Spinal cord (tissue), 10 donors: ENCODE measurements around the gene C17orf113. TPM values are rescaled to one million over a fixed set of nuclear protein-coding genes. Genes with fewer than 3 reads are reported as not detected.

Source experiments
- DNase-seq, 6 donors: peaks; one replicate each; pipeline versions ENCODE4 v3.0.0 to v3.0.0-alpha.2; 2013 to 2015; ENCODE audit warnings: low spot score in 6 of 6, low read depth in 4 of 6
- H3K27ac ChIP-seq: one replicate; pipeline ENCODE4 v1.5.1; 2013; ENCODE audit warnings: low read depth, low read length, control low read depth
- H3K27me3 ChIP-seq: one replicate; pipeline ENCODE4 v1.6.1; 2013; ENCODE audit warnings: low read length; ENCODE audit not compliant: control insufficient read depth, insufficient read depth
- H3K36me3 ChIP-seq: one replicate; pipeline ENCODE4 v1.6.1; 2013; ENCODE audit warnings: low read length; ENCODE audit not compliant: control insufficient read depth, insufficient read depth
- H3K4me1 ChIP-seq: one replicate; pipeline ENCODE4 v1.6.1; 2013; ENCODE audit warnings: low read length; ENCODE audit not compliant: control insufficient read depth, insufficient read depth
- H3K4me3 ChIP-seq: one replicate; pipeline ENCODE4 v1.5.1; 2013; ENCODE audit warnings: low read depth, low read length, control low read depth
- H3K9me3 ChIP-seq: one replicate; pipeline ENCODE4 v1.6.1; 2013; ENCODE audit warnings: low read length; ENCODE audit not compliant: control insufficient read depth, insufficient read depth
- WGBS: methylation state at CpG from one replicate; pipeline ENCODE4 v1.1.5; 2013; ENCODE audit warnings: missing lambda C conversion rate; ENCODE audit not compliant: insufficient coverage; 5-methylcytosine and 5-hydroxymethylcytosine counted together
- long read RNA-seq, 4 donors: transcript quantifications; one replicate each; lab custom pipeline, GENCODE V29; 2026
- polyA plus RNA-seq, 2 donors: library from polyadenylated mRNA; unstranded; fragments of 120-200 nt; gene quantifications; one replicate each; pipeline ENCODE4 v1.2.1, GENCODE V29; 2013; ENCODE audit not compliant: insufficient read length in 2 of 2
- total RNA-seq, 2 donors: library from RNA; depleted of rRNA in 1 of 2; stranded (reverse); fragments of 120-200 nt in 1 of 2; fragments of >200 nt in 1 of 2; gene quantifications; one replicate each; pipeline versions ENCODE4 v1.2.3 to v1.2.4, GENCODE V29; 2013 to 2014
- donor health status: healthy.

C17orf113 gene
- 1 to 10 TPM; 3.0 to 3.1 TPM for total RNA-seq
- polyA plus RNA-seq, result 1 to 10 TPM; 3.4 to 4.5 TPM
- long read RNA-seq, donor 1, partial matches to known transcripts, result 0 of 1 reads
- long read RNA-seq, donor 1, other reads (novel, unspliced or antisense), result 0 of 1 reads
- long read RNA-seq, donor 2, partial matches to known transcripts, result 0 of 1 reads
- long read RNA-seq, donor 2, other reads (novel, unspliced or antisense), result 0 of 1 reads
- long read RNA-seq, donor 3, result 0 reads
- long read RNA-seq, donor 4, partial matches to known transcripts, result 0 of 1 reads
- long read RNA-seq, donor 4, other reads (novel, unspliced or antisense), result 0 of 1 reads

DNA sequence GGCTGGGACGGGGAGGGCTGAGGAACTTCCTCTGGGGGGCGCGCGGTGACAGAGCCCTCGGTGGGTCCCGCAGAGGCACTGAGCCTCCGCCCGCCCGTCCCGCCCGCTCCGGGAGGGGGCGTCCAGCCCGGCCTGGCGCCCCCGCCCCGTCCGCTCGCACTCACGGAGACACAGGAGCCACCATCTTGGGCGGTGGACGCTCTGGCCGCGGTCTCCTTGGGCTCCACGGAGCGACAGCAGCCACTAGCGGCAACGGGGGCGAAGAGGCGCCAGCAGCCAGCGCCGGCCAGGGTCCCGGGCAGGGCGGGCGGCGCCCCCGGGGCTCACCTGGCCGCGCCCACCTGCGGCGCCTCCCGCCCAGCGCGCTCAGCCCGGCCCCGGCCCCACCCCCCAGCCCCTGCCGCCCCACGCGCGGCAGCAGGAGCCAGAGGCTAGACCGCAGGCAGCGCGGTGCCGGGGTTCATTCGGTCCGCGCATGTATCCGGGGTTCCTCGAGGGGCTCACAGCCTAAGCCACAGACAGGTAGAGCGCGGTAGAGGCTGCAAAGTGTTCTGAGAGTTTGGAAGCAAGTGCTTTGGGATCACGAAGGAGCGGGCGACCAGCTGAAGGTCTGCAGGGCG lies at the start of gene C17orf113:
Gene C17orf113 (minus strand): TSS at position 209 of the 620 bp plus-strand sequence. CDS start 7,225 bp downstream, outside the sequence.
- H3K27ac ChIP-seq, result no peak within 1 kb of the TSS

DNA sequence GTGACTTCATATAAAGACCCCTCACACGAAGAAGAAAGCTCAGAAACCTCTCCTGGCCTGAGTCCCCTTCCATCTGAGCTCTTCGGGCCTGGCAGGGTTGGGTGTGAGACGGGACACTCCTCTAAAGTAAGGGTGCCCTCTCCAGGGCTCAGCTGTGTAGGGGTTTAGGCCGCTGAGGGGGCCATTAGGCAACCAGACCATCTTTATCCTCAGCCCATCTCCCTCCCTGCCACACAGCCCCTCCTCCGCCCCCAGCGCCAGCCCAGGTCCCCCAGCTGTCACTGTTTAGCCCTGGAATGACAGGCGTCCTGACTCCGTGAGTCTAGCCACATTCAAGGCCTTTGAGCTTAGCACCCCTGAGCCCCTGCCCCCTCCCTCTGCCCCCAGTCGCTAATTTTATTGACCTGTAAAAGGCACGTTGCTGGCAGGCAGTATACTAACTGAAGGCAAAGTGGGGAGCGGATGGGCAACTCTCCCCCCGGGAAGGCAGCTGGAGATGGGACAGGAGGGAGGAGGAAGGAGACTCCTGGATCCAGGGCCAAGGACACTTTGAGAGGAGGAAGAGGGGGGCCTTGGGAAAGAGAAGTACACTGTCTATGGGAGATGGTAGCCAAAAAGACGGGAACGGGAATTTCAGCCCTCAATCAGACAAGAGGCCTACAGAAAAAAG lies 48.5 kb upstream of the C17orf113 start:
- peaks cover 3% of the 10 kb centered on the region for H3K36me3 ChIP-seq
- DNase-seq, result no peak
- no peak overlapping the region for H3K27ac ChIP-seq
- no peak overlapping the region for H3K4me3 ChIP-seq
- H3K4me1 ChIP-seq, result peaks cover 20% of the 10 kb centered on the region
- H3K9me3 ChIP-seq, result no peaks in the 10 kb centered on the region
- peaks cover 29% of the 10 kb centered on the region for H3K27me3 ChIP-seq
- WGBS, result 51% methylated on average over 5 of the region's 14 CpGs

More for the DNA sequence above, at the start of gene C17orf113:
- WGBS, result 1% methylated on average over 65 of the region's 65 CpGs
- no peaks in the 10 kb centered on the region for H3K9me3 ChIP-seq
- peaks cover 32% of the 10 kb centered on the region for H3K27me3 ChIP-seq
- DNase-seq, result peak in 4 of 6 donors; percentile 46 to 89 (median 68)
- no peaks in the 10 kb centered on the region for H3K36me3 ChIP-seq
- H3K4me3 ChIP-seq, result peak within 1 kb of the TSS; percentile 74
- peaks cover 22% of the 10 kb centered on the region for H3K4me1 ChIP-seq

DNA sequence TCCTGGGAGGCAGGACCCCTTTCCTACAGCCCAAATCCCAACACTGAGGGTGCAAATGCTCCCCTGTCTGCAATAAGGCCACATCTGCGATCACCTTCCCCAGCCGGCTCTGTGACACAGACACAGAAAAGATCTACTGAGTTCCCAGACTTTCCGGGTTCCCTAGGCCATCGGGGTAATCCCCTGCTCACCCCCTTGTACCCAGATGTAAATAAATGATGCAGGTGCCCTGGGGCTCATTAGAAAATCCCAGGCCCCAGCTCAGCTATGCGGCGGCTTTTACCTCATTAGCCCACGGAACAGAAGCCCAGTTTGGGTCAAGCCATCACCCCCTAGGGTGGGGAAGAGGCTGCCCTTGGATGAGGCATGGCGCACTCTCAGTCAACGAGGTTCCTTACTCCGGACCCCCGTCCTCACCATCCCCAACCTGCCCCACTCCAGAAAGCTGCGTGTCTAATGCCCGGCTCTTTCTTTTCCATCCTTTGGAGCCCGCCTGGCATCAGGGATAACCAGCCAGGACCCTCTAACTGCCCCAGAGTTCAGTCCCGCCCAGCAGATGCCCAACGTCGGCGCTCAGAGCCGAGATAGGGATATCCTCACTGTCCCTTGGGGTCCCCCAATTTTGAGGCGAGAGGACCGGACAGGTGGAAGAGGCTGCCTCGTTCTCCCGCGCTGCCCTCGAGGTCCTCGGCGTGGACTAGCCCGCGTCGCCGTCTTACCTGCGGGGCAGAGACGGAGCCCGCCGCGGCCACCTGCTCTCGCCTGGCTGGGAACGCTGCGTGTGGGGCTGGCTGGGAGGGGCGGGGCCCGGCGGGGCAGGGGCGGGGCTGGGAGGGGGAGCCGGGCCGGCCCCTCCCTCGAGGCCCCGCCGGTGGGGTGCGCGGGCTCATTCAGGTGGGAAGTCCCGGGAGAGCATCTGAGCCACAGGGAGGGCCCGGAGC lies 47.6 kb upstream of the C17orf113 start, which contains the start of gene ZNF385C:
Gene ZNF385C (minus strand): TSS at position 783 of the 941 bp plus-strand sequence. CDS start 35,417 bp downstream, outside the sequence.
- H3K9me3 ChIP-seq, result no peaks in the 10 kb centered on the region
- no peak within 1 kb of the TSS for H3K27ac ChIP-seq
- peaks cover 20% of the 10 kb centered on the region for H3K4me1 ChIP-seq
- no peaks in the 10 kb centered on the region for H3K36me3 ChIP-seq
- WGBS, result 8% methylated on average over 38 of the region's 52 CpGs
- H3K27me3 ChIP-seq, result peaks cover 29% of the 10 kb centered on the region
- DNase-seq, result no peak
- H3K4me3 ChIP-seq, result no peak within 1 kb of the TSS

DNA sequence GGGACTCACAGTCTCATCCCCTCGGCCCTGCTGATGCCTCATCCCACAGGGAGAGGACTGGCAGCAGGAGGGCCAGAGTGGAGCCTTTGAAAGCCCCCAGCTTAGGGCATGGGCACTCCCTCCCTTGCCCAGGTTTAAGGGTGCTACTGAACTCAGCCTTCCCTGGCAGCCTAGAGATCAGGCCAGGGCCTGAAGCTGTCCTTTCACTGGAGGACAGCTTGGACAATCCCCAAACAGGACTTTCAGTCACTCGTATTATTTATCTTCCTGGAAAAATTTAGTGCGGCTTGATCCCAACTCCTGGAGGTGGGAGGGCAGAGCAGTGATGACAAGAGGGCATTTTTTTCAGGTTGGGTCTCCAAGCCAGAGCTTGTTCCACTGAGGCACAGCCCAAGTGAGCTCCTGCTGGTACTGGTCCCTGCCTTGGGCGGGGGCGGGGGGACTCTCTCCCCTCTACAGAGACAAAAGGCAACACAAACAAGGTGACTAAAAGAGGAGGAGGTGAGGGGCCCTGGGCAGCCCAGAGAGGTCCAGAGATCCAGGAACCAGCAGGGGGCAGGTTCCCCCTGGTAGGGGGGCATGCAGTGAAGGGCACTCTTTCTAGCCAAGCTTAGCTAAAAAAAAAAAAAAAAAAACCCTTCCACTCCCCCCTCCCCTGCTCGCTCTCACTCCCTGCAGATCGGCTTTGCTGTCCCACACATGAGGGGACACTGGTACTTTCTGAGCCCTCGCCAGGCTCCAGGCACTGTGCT lies 46.1 kb upstream of the C17orf113 start:
- WGBS, result 57% methylated on average over 1 of the region's 8 CpGs
- Histone ChIP-seq H3K4me1 (peaks cover 15% of the 10 kb centered on the region), H3K27me3 (peaks cover 29% of the 10 kb centered on the region)

DNA sequence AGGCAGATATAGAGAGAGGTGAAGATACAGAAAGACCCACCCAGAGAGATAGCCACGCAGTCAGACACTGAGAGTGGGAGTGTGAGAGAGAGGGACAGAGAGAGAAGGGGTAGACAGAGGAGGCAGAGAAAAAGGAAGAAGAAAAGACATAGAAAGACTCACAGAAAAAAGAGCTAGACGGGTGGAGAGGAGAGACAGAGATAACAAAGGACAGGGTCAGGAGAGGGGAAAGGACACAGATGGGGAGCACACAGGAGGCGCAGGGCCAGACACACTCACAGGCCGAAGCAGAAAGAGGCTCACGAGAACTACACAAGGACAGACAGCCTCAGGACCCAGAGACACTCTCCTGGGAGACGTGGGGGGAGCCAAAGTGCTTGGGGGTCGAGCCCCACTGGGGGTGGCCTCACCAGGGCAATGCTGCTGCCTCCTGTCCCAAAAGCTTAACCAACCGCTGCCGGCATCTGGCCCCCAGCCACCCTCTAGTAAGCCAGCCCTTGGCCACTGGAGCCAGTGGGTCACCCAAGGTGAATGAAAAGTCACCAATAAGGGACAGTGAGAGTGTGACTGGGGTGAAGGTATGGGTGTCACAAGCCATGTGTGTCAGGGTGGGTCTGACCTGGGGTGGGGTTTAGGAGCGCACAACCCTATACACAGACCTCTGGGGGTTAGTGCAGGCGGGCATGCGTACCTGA lies 44.1 kb upstream of the C17orf113 start:
- Histone ChIP-seq H3K27ac (no peak overlapping the region), H3K36me3 (no peaks in the 10 kb centered on the region), H3K4me1 (peaks cover 13% of the 10 kb centered on the region), H3K27me3 (peaks cover 29% of the 10 kb centered on the region), H3K9me3 (no peaks in the 10 kb centered on the region), H3K4me3 (no peak overlapping the region)
- WGBS, result 78% methylated on average over 11 of the region's 12 CpGs
- DNase-seq, result no peak

More for the DNA sequence above, 46.1 kb upstream of the C17orf113 start:
- Histone ChIP-seq H3K27ac (no peak overlapping the region), H3K9me3 (no peaks in the 10 kb centered on the region), H3K4me3 (no peak overlapping the region), H3K36me3 (no peaks in the 10 kb centered on the region)
- DNase-seq, result no peak

DNA sequence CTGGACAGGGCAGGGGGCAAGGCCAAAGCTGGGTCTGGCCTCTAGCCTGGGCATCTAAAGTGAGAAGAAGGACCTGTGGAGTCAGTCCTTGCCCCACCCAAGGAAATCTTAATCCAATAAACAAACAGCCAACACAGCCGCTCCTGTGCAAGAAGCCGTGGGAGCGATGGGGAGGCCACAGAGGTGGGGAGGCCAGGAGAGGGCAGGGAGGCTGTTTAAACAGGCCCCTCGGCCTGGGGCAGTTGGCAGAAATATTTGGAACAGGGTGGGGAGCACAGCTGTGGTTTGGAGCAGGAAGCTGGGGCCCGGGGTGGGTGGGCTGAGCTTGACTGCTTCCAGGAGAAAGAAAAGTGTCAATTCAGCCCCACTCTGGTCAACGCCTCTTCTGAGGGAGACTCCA lies 42.5 kb upstream of the C17orf113 start:
- H3K27me3 ChIP-seq, result peaks cover 19% of the 10 kb centered on the region
- H3K27ac ChIP-seq, result no peak overlapping the region
- no peak overlapping the region for H3K4me3 ChIP-seq
- no peaks in the 10 kb centered on the region for H3K36me3 ChIP-seq
- DNase-seq, result no peak
- H3K4me1 ChIP-seq, result peaks cover 17% of the 10 kb centered on the region
- H3K9me3 ChIP-seq, result no peaks in the 10 kb centered on the region
- WGBS, result 77% methylated on average over 3 of the region's 6 CpGs

DNA sequence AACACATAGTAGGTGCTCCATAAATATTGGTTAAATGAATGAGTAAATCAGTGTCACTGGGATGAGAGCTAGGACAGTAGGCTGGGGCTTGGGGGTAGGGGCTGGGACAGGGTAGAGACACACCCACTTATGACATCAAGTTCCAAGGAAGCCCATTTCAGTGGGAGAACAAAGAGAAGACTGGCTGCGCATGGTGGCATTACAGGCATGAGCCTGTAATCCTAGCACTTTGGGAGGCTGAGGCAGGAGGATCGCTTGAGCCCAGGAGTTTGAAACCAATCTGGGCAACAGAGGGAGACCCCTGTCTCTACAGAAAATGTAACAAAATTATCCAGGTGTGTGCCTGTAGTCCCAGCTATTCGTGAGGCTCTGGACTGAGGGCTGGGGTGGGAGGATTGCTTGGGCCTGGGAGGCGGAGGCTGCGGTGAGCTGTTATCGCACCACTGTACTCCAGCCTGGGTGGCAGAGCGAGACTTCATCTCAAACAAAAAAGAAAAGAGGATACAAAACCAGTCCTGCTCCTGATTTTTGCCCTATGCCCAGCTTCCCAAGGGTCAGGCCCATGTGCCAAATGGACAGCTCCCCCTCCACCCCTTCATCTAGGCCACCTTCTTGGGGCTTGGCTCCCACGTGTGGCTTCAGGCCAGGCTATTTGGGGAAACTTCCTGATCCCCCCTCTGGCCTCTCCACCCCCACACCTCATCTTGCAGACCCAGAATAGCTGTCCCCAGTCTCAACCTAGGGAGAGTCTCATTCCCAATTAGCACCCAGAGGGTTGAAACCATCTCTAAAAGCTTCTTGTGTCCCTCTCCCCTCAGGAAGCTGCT lies 40.8 kb upstream of the C17orf113 start:
- Histone ChIP-seq H3K9me3 (no peaks in the 10 kb centered on the region), H3K27ac (no peak overlapping the region), H3K4me1 (peaks cover 8% of the 10 kb centered on the region), H3K4me3 (no peak overlapping the region), H3K27me3 (peaks cover 1% of the 10 kb centered on the region), H3K36me3 (no peaks in the 10 kb centered on the region)
- WGBS, result 82% methylated on average over 6 of the region's 8 CpGs
- no peak for DNase-seq

DNA sequence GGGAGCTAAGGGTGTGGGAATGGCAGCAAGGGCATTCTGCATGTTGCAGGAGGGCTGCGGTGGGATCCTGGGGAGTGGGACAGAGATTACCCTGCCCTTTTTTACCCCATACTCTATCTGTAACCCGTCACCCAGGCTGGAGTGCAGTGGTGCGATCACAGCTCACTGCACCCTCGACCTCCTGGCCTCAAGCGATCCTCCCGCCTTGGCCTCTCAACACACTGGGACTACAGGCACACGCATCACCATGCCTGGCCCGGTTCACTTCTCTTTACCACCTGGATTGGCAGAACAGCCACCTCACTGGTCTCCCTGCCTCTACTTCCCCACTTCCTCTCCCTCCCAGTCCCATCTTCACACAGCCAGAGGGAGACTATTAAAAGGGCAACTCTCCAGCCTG lies 38.3 kb upstream of the C17orf113 start:
- 91% methylated on average over 7 of the region's 8 CpGs for WGBS
- H3K9me3 ChIP-seq, result no peaks in the 10 kb centered on the region
- peaks cover 8% of the 10 kb centered on the region for H3K4me1 ChIP-seq
- H3K4me3 ChIP-seq, result no peak overlapping the region
- H3K36me3 ChIP-seq, result no peaks in the 10 kb centered on the region
- no peak for DNase-seq
- H3K27ac ChIP-seq, result no peak overlapping the region
- H3K27me3 ChIP-seq, result no peaks in the 10 kb centered on the region
